Measurements from ENCODE around the gene MAPK12. TPM values are rescaled to one million over a fixed set of nuclear protein-coding genes. Genes with fewer than 3 reads are reported as not detected.
A peak's percentile ranks its signal among the peaks of the same experiment; 100 is the strongest.

The MAPK12 gene
- total RNA-seq, 1 donor from 2014 or later = 17.8 TPM

- intact Hi-C loops (cut with DNase I) = no loop called here
- no peak for DNase-seq (ENCODE audit: low spot score)
- no peak for ATAC-seq
These were observed 40.1 kb upstream of the MAPK12 start for GRCh38 chr22:50301581-50301991.

DNA sequence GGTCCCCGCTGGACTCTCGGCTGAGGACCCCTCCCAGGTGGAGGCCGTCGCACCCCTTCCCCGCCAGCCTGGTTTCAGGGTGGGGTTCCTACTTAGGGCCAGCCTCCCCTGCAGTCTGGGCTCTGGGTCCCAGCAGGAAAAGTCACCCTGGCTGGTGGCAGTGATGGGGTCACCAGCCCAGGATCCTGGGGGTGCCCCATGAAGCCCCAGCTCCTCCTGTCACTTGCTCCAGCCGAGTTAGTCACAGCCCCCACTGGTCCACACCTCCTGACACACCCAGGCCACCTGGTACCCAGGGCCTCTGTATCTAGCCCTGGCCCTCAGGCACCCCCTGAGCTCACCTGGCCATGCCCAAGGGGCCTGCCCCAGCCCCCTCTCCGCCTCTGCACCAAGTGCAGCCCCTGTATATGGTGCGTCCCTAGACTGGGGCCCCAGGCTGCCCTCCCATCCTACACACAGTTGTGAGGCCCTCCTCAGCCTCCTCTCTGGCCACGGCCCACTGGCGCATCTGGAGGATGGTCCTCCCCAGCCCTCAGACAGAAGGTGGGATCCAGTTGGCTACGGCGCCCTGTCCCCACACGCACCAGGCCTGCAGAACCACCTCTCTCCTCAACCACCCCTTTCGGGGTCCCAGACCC is 39.3 kb upstream of the MAPK12 start:
- DNase-seq (ENCODE audit: low spot score) (no peak), ATAC-seq (no peak)
- intact Hi-C loops (cut with DNase I) = no loop called here

DNA sequence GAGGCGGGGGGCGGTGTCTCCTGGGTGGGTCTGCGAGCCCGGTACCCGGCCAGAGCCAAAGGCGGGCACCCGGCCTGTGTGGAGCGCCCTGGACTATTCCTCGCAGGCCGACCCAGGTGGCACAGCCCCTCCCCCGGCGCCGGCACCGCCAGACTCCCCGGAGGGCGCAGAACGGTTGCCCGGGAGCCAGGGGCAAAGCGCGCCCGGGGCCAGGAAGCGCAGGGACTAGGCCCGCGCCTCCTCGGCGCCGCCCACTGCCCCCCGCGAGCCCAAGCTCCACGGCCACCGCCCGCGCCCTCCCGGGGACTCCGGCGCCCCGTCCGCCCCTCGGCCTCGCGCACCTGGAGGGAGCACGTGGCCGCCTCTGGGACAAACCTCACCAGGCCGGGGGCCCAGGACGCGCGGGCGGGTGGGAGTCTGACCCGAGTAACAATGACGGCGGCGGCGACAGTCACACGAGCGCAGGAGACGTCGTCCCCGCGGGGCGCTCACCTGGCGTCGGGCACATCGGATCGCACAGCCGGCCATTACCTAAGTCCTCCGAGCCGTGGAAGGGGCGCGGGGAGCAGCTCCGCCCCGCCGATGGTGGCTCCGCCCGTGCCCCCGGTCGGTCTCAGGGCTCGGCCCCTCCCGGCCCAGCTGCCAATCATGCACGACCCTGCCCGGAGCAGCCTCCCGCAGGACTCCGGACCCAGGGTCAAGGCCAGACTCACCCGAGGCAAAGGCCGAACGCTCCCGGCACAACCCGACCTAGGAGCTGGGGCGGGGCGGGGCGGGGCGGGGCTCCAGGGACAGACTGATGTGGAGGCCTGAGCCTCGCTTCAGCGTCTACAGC is 38.5 kb upstream of the MAPK12 start:
- ATAC-seq (peak; percentile 8), DNase-seq (ENCODE audit: low spot score) (no peak)
- intact Hi-C loops (cut with DNase I) = no loop called here

DNA sequence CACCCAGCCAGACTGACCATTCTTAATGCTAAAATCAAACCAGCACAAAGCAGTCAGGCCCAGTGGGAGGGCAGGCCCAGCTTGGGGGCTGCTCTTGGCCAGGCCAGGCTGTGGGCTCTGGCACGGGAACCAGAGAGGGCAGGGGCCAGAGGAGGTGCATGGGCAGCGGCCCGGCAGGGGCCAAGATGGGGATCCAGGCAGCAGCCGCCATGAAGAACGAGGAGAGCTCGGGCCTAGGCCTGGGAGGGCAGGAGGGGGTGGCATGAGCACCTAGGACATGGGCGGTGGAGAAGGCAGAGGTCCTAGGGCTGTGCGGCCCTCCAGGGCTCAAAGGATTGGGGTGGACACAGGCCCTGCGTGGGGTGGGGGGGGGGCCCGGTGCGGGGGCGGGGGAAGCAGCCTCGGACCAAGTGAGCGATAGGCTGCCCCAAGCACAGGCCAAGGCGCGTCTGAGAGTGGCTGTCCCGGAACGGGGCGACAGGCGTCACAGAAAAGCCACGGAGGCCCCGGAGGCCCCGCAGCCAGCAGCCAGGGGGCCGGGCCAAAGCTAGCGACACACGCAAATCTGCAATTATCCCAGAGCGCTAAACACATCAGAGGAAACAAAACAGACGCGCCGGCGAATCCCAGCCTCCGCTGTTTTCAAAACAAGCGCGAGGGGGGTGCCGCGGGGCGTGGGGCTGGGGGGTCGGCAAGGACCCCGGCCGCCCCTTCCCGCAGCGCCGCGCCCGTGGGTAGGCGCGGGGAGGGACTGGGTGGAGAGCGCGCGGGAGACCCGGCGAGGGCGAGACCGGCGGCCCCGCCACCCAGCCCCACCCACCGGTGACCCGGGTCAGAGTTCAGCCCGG is 37.7 kb upstream of the MAPK12 start:
- DNase-seq (ENCODE audit: low spot score) (no peak), ATAC-seq (no peak)
- intact Hi-C loops (cut with DNase I) = no loop called here

DNA sequence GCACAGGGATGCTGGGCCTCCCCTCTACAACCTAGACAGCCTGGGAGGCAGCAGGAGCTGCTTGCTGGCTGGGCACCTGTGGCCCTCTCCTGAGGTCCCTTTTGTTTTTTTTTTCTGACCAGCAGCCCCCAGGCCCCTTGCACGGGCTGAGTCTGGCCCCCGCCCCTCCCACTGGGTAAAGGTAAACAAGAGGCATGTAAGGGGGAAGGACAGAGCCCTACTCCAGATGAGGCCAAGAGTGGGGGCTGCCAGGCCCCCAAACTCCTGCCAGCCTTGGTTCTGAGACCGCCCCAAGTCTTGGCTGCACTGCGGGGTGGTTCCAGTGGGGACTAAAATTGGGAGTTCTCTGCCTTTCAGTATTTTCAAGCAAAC is 36.8 kb upstream of the MAPK12 start:
- no peak for ATAC-seq
- intact Hi-C loops (cut with DNase I) = no loop called here
- no peak for DNase-seq (ENCODE audit: low spot score)

- ATAC-seq (no peak), DNase-seq (ENCODE audit: low spot score) (no peak)
- intact Hi-C loops (cut with DNase I) = no loop called here
These were observed 36.2 kb upstream of the MAPK12 start for GRCh38 chr22:50297510-50298265.

DNA sequence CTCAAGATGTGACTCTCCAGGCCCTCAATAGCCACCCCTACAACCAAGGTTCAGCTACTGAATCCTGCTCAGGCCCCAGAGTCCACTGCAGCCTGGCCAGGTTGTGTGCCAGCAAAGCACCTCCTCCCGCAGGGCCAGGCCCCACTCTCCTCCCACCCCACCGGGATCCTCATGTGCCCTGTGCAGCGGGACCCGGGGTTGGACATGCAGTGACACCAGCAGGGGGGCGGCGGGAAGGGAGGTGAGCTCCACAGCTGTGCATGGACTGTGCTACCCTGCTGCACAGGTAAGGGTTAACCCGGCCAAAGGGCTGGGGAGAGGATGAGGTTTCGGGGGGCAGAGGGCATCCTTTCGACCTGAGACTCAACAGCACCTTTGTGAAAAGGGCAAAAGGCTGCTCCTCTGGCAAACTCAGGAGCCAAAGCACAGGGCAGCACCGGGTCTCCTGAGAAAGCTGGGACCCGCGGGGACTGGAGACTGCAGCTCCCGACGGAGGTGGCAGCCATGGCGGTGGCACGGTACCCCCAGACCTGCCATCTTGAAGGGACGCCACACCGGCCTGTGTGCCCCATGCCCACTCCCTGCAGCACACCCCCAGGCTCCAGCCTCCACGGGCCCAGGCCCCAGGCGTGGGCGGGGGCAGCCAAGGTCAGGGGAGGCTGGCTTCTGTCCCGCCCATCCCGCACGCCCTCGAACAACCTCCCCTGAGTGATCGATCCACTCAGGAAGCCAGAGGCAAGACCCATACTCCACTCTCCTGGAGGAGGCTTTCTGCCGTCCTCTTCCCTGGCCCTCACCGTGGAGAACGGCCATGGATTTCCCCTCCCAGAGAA is 35.4 kb upstream of the MAPK12 start:
- ATAC-seq (no peak), DNase-seq (ENCODE audit: low spot score) (no peak)

GRCh38 chr22:50294319-50294656 is 32.8 kb upstream of the MAPK12 start:
- intact Hi-C loops (cut with DNase I) = no loop called here
- DNase-seq (ENCODE audit: low spot score) = no peak
- ATAC-seq = no peak

More for the DNA sequence above, 35.4 kb upstream of the MAPK12 start:
- intact Hi-C loops (cut with DNase I) = no loop called here

DNA sequence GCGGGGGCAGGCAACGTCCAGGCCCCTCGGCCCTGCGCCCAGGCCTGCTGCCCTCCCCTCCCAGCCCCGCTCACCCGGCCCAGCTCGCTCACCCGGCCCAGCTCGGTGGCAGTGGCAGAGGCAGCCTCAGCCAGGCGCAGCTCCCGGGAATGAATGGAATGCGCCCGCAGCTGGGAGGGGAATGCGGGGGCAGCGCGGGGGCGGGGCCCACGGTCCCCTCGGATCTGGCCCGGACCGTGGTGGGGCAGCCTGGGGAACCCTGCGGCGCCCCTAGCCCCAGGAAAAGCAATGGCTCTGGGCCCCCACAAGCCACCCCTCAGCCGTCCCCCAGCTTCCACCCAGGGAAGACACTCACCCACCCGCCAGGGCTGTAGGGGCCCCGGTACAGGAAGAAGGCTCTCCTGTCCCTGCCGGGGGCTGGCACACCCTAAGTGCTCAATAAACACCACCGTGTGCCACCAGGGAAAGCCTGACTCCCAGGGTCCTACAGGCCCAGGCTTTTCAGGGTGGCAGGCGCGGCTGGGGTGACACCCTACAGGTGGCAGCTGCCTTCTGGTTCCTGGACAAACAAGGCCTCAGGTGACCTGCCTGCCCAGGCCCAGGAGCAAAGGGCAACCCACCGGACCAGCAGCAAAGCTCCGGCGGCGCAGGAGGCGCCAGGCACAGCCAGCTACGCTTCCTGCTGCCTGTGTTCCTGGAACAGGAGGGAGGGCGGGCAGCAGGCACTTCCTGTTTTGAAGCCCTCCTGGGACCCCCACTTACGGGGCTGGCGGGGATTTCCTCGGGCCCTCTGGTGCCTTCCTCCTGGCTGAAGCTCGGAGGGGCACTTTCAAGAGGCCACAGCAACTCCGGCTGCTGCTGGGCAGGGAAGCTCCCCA is 32.2 kb upstream of the MAPK12 start:
- DNase-seq (ENCODE audit: low spot score) (no peak), ATAC-seq (peak; percentile 59)
- intact Hi-C loops (cut with DNase I) = no loop called here

DNA sequence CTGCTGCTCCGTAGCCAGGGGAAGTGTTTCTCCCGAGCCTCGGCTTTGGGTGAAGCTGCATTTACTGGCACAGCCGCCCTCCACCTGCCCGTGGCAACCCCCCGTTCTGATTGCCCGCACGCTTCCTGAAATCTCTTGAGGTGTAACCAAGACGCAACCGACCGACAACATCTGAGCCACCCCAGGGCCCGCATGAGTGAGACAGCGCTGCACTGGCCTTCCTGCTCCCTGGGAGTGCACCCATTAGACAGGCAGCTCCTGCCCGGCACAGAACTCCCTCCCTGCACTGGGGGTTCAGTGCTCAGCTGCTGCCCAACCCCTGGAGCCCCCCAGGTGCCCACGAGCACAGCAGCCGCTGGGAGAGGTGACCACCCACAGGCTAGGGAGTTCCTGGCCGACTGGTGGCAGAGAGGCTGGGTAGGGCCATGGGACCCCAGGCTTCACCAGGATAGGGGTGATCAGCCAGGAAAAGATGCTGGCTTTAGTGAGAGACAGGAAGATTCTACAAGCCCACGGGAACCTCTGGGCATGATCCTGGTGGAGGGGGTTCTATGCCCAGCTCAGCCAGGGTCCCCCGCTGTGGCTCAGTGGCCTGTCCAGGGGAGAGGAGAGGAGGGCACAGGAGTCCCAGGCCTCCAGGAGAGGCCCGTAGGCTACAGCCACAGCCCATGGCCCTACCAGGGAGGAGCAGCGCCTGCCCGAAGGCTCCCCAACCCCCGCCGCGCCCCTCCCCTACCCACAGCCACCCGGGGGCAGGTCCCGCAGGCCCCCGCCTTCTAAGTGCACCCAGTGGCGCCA is 31.4 kb upstream of the MAPK12 start:
- DNase-seq (ENCODE audit: low spot score) = no peak
- intact Hi-C loops (cut with DNase I) = no loop called here
- no peak for ATAC-seq

DNA sequence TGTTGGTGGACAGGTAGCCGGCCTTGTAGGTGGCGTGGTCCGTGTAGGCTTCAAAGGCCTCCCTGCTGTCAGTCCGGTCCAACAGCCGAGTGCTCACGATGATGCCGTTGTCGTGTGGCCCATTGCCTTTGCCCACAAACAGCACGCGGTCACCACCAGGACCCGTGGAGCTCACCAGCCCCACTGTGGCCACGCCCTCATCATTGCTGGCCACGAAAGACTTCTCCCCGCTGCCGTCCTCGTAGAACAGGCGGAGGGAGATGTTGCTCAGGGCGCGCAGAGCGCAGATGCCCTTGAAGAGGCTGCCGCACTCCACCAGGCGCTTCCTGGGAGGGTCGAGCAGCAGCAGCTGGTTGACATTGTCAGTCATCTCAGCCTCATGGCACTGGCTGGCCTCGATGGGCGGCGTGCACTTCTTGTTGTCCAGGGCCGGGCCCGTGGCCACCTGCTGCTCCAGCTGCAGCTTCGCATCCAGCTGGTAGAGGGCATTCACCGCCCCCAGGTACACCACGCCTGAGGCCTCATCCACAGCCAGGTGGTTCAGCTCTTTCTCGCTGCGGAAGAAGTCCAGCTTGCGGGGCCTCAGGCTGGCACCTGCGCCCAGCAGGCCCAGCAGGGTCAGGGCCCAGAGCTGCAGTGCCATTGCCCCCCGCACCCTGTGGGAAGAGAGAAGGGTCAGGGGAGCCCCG is 28.6 kb upstream of the MAPK12 start:
- intact Hi-C loops (cut with DNase I) = no loop called here
- no peak for ATAC-seq

GRCh38 chr22:50289151-50289941 is 27.9 kb upstream of the MAPK12 start:
- intact Hi-C loops (cut with DNase I) = no loop called here
- DNase-seq (ENCODE audit: low spot score) (no peak), ATAC-seq (no peak)

More for the DNA sequence above, 28.6 kb upstream of the MAPK12 start:
- no peak for DNase-seq (ENCODE audit: low spot score)

DNA sequence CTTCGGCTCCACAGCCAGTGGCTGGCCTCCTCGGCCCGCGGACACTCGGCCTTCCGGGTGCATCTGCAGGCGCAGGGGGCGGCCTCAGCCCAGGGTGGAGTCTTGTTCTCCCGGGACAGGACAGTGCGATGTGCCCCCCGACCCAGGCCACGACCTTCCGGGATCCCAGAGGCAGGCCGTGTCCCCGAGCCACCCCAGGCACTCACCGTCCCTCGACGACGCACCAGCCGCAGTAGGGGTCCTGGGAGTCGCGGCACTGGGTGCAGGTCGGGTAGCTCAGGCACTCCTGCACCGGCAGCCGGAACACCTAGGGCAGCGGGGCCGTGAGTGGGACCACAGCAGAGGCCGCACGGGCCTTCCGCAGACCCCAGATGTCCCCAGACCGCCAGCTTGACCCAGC is 26.2 kb upstream of the MAPK12 start:
- ATAC-seq (no peak), DNase-seq (ENCODE audit: low spot score) (no peak)
- intact Hi-C loops (cut with DNase I) = no loop called here

DNA sequence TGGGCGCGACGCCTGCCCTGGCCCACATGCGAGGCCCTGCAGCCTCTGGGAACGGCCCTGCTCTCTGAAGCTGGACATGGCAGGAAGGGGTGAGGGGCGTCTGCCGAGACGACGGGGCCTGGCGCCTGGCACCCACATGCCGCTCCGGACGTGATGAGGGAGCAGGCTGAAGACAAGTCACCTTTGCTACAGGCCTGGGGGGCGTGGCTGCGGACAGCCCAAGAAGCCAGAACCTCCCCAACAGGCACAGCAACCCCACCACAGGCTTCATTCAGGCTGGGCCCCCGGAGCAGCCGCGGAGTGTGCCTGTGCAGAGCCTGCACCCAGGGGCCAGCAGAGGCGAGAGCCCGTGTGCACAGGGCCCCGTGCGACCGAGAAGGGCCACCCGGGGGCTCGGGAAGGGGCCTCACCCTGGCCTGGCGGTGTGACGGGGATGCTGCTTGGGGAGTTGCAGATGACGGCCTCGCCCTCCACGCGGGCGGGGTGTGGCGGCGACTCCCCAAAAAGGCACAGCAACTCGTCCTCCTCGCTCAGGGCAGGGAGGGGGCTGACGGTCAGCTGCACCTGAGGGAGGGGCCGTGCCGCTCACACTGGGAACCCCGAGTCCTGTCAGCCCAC is 25.3 kb upstream of the MAPK12 start:
- no peak for ATAC-seq
- no peak for DNase-seq (ENCODE audit: low spot score)
- intact Hi-C loops (cut with DNase I) = no loop called here

DNA sequence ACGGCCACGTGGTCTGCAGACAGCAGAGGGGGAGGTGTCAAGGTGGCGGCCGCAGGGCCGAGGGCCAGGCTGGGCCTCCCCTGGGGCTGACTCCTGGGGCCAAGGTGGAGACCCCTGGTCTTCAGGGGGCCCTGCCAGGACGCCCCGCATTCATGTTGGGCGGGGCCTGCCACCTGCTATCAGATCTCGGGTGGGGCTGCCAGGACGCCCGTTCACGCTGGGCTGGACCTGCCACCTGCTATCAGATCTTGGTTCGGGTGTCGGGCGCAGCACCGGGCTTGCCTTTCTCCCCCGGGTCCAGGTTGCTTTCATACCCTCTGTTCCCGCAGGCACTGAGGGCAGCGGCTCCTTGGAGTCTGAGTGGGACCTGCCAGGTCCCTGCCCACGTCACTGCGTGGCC is 24.8 kb upstream of the MAPK12 start:
- intact Hi-C loops (cut with DNase I) = no loop called here
- ATAC-seq = no peak
- no peak for DNase-seq (ENCODE audit: low spot score)
